ENCODE measurements around the gene MAP2K5. TPM values are rescaled to one million over a fixed set of nuclear protein-coding genes. Genes with fewer than 3 reads are reported as not detected.

MAP2K5 gene
- total and polyA plus RNA-seq, 4 donors = 3.8 to 6.4 (median 5.6) TPM

- H3K9ac ChIP-seq (ENCODE audit: low read depth in 1 of 2, low read length in 2 of 2) = no peak overlapping the region
- H3K4me1 ChIP-seq (ENCODE audit: control insufficient read depth in 4 of 4, insufficient read depth in 4 of 4, low read length in 3 of 4) = peaks cover 0 to 5% (median 4%) of the 10 kb centered on the region in 4 donors
- no peaks in the 10 kb centered on the region for H3K27me3 ChIP-seq (ENCODE audit: control insufficient read depth in 4 of 4, insufficient read depth in 4 of 4, low read length in 3 of 4)
- no peak for DNase-seq (ENCODE audit: low spot score)
- 73% methylated on average over 4 of the region's 4 CpGs for WGBS
- H3K27ac ChIP-seq (ENCODE audit: low read depth in 1 of 2, low read length in 2 of 2) = no peak overlapping the region
- H3K9me3 ChIP-seq (ENCODE audit: control insufficient read depth in 4 of 4, low read length in 3 of 4) = no peaks in the 10 kb centered on the region
- TF ChIP-seq CTCF (IDR thresholded peaks at IDR 0.05; ENCODE audit: low read depth, low read length, missing input control) (no peak), MAX (IDR thresholded peaks at IDR 0.05) (no peak), SP1 (IDR thresholded peaks at IDR 0.05) (no peak), NR2F2 (IDR thresholded peaks at IDR 0.05) (no peak), RAD21 (IDR thresholded peaks at IDR 0.05) (no peak), JUND (IDR thresholded peaks at IDR 0.05) (no peak), GABPA (IDR thresholded peaks at IDR 0.05 in 1 of 2, conservative IDR thresholded peaks at IDR 0.05 in 1 of 2) (no peak)
- no peak overlapping the region for H3K4me3 ChIP-seq (ENCODE audit: low read depth in 1 of 3, low read length in 3 of 3)
- H3K36me3 ChIP-seq (ENCODE audit: control insufficient read depth in 4 of 4, insufficient read depth in 3 of 4, low read depth in 1 of 4, low read length in 3 of 4) = peaks cover 0 to 3% (median 0%) of the 10 kb centered on the region in 4 donors
These were observed 75.8 kb downstream of the MAP2K5 start for GRCh38 chr15:67618297-67618696.

- no peak for DNase-seq (ENCODE audit: low spot score)
- H3K4me3 ChIP-seq (ENCODE audit: low read depth in 1 of 3, low read length in 3 of 3) = no peak overlapping the region
- no peaks in the 10 kb centered on the region for H3K9me3 ChIP-seq (ENCODE audit: control insufficient read depth in 4 of 4, low read length in 3 of 4)
- no peaks in the 10 kb centered on the region for H3K27me3 ChIP-seq (ENCODE audit: control insufficient read depth in 4 of 4, insufficient read depth in 4 of 4, low read length in 3 of 4)
- H3K9ac ChIP-seq (ENCODE audit: low read depth in 1 of 2, low read length in 2 of 2) = no peak overlapping the region
- H3K27ac ChIP-seq (ENCODE audit: low read depth in 1 of 2, low read length in 2 of 2) = no peak overlapping the region
- 94% methylated on average over 2 of the region's 2 CpGs for WGBS
- peaks cover 0 to 3% (median 0%) of the 10 kb centered on the region in 4 donors for H3K36me3 ChIP-seq (ENCODE audit: control insufficient read depth in 4 of 4, insufficient read depth in 3 of 4, low read depth in 1 of 4, low read length in 3 of 4)
- no peaks in the 10 kb centered on the region for H3K4me1 ChIP-seq (ENCODE audit: control insufficient read depth in 4 of 4, insufficient read depth in 4 of 4, low read length in 3 of 4)
- TF ChIP-seq CTCF (IDR thresholded peaks at IDR 0.05; ENCODE audit: low read depth, low read length, missing input control) (no peak), MAX (IDR thresholded peaks at IDR 0.05) (no peak), HNF4A (conservative IDR thresholded peaks at IDR 0.05) (no peak), SP1 (IDR thresholded peaks at IDR 0.05) (no peak), GABPA (IDR thresholded peaks at IDR 0.05 in 1 of 2, conservative IDR thresholded peaks at IDR 0.05 in 1 of 2) (no peak)
- TF ChIP-seq, protein P1, sequence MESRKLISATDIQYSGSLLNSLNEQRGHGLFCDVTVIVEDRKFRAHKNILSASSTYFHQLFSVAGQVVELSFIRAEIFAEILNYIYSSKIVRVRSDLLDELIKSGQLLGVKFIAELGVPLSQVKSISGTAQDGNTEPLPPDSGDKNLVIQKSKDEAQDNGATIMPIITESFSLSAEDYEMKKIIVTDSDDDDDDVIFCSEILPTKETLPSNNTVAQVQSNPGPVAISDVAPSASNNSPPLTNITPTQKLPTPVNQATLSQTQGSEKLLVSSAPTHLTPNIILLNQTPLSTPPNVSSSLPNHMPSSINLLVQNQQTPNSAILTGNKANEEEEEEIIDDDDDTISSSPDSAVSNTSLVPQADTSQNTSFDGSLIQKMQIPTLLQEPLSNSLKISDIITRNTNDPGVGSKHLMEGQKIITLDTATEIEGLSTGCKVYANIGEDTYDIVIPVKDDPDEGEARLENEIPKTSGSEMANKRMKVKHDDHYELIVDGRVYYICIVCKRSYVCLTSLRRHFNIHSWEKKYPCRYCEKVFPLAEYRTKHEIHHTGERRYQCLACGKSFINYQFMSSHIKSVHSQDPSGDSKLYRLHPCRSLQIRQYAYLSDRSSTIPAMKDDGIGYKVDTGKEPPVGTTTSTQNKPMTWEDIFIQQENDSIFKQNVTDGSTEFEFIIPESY (IDR thresholded peaks at IDR 0.05) = no peak
These were observed 79.6 kb downstream of the MAP2K5 start for GRCh38 chr15:67622110-67622509.

DNA sequence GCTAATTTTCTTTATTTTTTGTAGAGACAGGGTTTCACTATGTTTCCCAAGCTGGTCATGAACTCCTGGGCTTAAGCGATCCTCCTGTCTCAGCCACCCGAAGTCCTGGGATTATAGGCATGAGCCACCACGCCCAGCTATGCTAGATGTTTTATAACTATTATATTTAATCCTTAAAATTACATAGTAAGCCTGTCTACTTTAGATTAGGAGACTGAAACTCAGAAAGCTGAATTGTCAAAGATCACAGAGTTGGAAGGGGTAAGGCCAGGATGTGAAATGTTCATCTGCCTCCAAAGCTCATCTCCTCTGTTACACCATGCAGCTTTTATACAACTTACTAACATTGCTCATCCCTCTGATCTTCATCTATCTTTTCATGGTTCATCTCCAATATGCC, 89.8 kb downstream of the MAP2K5 start:
- DNase-seq (ENCODE audit: low spot score) = no peak
- Histone ChIP-seq H3K4me3 (ENCODE audit: low read depth in 1 of 3, low read length in 3 of 3) (no peak overlapping the region), H3K4me1 (ENCODE audit: control insufficient read depth in 4 of 4, insufficient read depth in 4 of 4, low read length in 3 of 4) (no peaks in the 10 kb centered on the region), H3K27me3 (ENCODE audit: control insufficient read depth in 4 of 4, insufficient read depth in 4 of 4, low read length in 3 of 4) (no peaks in the 10 kb centered on the region), H3K9me3 (ENCODE audit: control insufficient read depth in 4 of 4, low read length in 3 of 4) (no peaks in the 10 kb centered on the region), H3K9ac (ENCODE audit: low read depth in 1 of 2, low read length in 2 of 2) (no peak overlapping the region), H3K36me3 (ENCODE audit: control insufficient read depth in 4 of 4, insufficient read depth in 3 of 4, low read depth in 1 of 4, low read length in 3 of 4) (peaks cover 0 to 7% (median 3%) of the 10 kb centered on the region in 4 donors), H3K27ac (ENCODE audit: low read depth in 1 of 2, low read length in 2 of 2) (no peak overlapping the region)
- WGBS = 96% methylated on average over 3 of the region's 3 CpGs
- TF ChIP-seq SP1 (IDR thresholded peaks at IDR 0.05) (no peak), EGR1 (IDR thresholded peaks at IDR 0.05; ENCODE audit: low read depth in 2 of 2) (no peak), HNF4A (conservative IDR thresholded peaks at IDR 0.05) (no peak), RAD21 (IDR thresholded peaks at IDR 0.05) (no peak), TAF1 (conservative IDR thresholded peaks at IDR 0.05) (no peak), MAX (IDR thresholded peaks at IDR 0.05) (no peak), JUND (IDR thresholded peaks at IDR 0.05) (no peak), GABPA (IDR thresholded peaks at IDR 0.05 in 1 of 2, conservative IDR thresholded peaks at IDR 0.05 in 1 of 2) (no peak), FOXA2 (IDR thresholded peaks at IDR 0.05) (no peak), FOXA1 (IDR thresholded peaks at IDR 0.05) (no peak), NR2F2 (IDR thresholded peaks at IDR 0.05) (no peak), CTCF (IDR thresholded peaks at IDR 0.05; ENCODE audit: low read depth, low read length, missing input control) (no peak)

Data from liver (tissue), 9 donors.